OCI-LY1 (cell line): Measurements from ENCODE around the gene HOXC10.

Experiments used
- H2AFZ ChIP-seq: fragments of 200-600 bp; sonication (generic), shearing (Covaris generic); 2 replicates; pipeline ENCODE4 v1.6.0; 2014; ENCODE audit warnings: antibody characterized with exemption, mild to moderate bottlenecking, low read length
- H3F3A ChIP-seq: fragments of 200-600 bp; sonication (generic), shearing (Covaris generic); 2 replicates; pipeline ENCODE4 v1.6.0; 2014; ENCODE audit warnings: mild to moderate bottlenecking, antibody characterized with exemption, low read length, moderate library complexity; ENCODE audit not compliant: insufficient read depth
- H3K27ac ChIP-seq: fragments of 200-600 bp; sonication (generic); 2 replicates; pipeline ENCODE4 v1.5.1; 2014; ENCODE audit warnings: low read length, mixed run types, mild to moderate bottlenecking, low read depth; ENCODE audit not compliant: poor library complexity, severe bottlenecking
- H3K27me3 ChIP-seq: fragments of 200-600 bp; sonication (generic); 2 replicates; pipeline ENCODE4 v1.6.0; 2014; ENCODE audit warnings: antibody characterized with exemption, mild to moderate bottlenecking, low read length, moderate library complexity; ENCODE audit not compliant: insufficient read depth
- H3K36me3 ChIP-seq: fragments of 200-600 bp; sonication (generic); 2 replicates; pipeline ENCODE4 v1.6.1; 2014; ENCODE audit warnings: mild to moderate bottlenecking, antibody characterized with exemption, low read length, moderate library complexity, mixed read lengths; ENCODE audit not compliant: insufficient read depth
- H3K4me1 ChIP-seq: fragments of 200-600 bp; sonication (generic); 2 replicates; pipeline ENCODE4 v1.5.1; 2014; ENCODE audit warnings: mild to moderate bottlenecking, low read length, moderate library complexity; ENCODE audit not compliant: insufficient read depth, severe bottlenecking
- H3K4me2 ChIP-seq: fragments of 200-600 bp; sonication (generic), shearing (Covaris generic); 2 replicates; pipeline ENCODE4 v1.6.1; 2014; ENCODE audit warnings: low read length
- H3K4me3 ChIP-seq: fragments of 200-600 bp; sonication (generic); 2 replicates; pipeline ENCODE4 v1.5.1; 2014; ENCODE audit warnings: low read length, low read depth, mild to moderate bottlenecking, mixed read lengths; ENCODE audit not compliant: poor library complexity, severe bottlenecking
- H3K79me2 ChIP-seq: fragments of 200-600 bp; shearing (Covaris generic); 2 replicates; pipeline ENCODE4 v1.6.1; 2016; ENCODE audit warnings: mixed run types, low read length, mixed read lengths; ENCODE audit not compliant: insufficient read depth
- H3K9ac ChIP-seq: fragments of 200-600 bp; sonication (generic), shearing (Covaris generic); 2 replicates; pipeline ENCODE4 v1.6.1; 2014; ENCODE audit warnings: mild to moderate bottlenecking, low read length, mixed read lengths
- H3K9me2 ChIP-seq: fragments of 200-600 bp; sonication (generic), shearing (Covaris generic); 2 replicates; pipeline ENCODE4 v1.6.1; 2014; ENCODE audit warnings: low read depth, mild to moderate bottlenecking, low read length, mixed read lengths
- H3K9me3 ChIP-seq: fragments of 200-600 bp; shearing (Covaris generic); 2 replicates; pipeline ENCODE4 v1.6.1; 2014; ENCODE audit warnings: low read length, mixed read lengths
- H4K20me1 ChIP-seq: fragments of 200-600 bp; sonication (generic), shearing (Covaris generic); 2 replicates; pipeline ENCODE4 v1.6.0; 2016; ENCODE audit warnings: mild to moderate bottlenecking, low read length; ENCODE audit not compliant: insufficient read depth
- EZH2 ChIP-seq: fragments of 200-600 bp; sonication (generic), shearing (Covaris generic); IDR thresholded peaks from 2 replicates; pipeline ENCODE4 v1.8.0; 2017; ENCODE audit warnings: borderline replicate concordance, mixed run types, mild to moderate bottlenecking, antibody characterized with exemption, low read length, moderate library complexity, mixed read lengths
- TF ChIP-seq, protein P1 (sequence below): fragments of 200-600 bp; sonication (generic), shearing (Covaris generic); IDR thresholded peaks from 2 replicates; pipeline ENCODE4 v1.5.1; 2017; ENCODE audit warnings: mild to moderate bottlenecking, antibody characterized with exemption, low read length, moderate library complexity, mixed read lengths

HOXC10 gene

DNA sequence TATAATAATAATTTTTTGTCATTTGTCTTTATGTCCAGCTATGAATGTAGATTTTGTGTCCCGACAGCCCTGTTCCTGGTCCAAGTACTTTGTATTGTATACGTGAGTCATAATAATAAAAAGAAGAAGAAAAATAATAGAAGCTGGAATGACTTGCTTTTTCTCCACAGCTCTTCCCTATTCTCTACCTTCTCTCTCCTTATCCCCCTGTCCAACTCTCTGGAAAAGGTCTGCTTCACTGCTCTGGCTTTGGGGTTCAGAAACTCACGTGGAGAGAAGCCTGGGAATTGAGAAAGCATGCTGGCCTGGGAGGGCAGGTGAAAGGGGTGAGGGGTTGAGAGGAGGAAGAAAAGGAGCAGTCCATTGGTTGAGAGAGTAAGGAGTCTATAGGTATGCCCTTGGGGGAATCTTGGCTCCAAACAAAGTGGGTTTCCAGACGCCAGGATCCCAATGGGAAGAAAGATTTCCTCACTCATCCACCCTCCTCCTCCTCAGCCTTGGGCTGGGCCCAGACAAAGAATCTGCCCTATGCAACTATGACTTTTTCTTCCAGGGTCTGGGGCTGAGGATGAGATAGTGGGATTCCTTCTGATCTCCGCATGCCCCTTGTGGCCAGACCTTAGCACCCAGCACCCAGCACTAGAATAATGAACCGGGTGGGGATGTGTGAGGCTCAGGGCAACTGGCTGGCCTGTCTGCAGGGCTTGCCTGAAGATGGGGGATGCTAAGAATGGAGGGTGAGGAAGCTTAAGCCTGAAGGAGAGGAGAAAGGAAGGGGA lies 27.9 kb downstream of the HOXC10 start:
- Histone ChIP-seq H3K79me2 (no peaks in the 10 kb centered on the region), H3F3A (no peaks in the 10 kb centered on the region), H3K9me2 (no peaks in the 10 kb centered on the region), H4K20me1 (no peaks in the 10 kb centered on the region), H3K27me3 (peaks cover 10% of the 10 kb centered on the region; the same call in 1 of the 2 replicates), H3K4me3 (no peak overlapping the region), H3K27ac (no peak overlapping the region), H3K4me2 (no peak overlapping the region), H3K36me3 (no peaks in the 10 kb centered on the region), H3K9me3 (no peaks in the 10 kb centered on the region), H3K4me1 (peaks cover 8% of the 10 kb centered on the region), H2AFZ (no peak overlapping the region), H3K9ac (no peak overlapping the region)
- TF ChIP-seq, protein P1, sequence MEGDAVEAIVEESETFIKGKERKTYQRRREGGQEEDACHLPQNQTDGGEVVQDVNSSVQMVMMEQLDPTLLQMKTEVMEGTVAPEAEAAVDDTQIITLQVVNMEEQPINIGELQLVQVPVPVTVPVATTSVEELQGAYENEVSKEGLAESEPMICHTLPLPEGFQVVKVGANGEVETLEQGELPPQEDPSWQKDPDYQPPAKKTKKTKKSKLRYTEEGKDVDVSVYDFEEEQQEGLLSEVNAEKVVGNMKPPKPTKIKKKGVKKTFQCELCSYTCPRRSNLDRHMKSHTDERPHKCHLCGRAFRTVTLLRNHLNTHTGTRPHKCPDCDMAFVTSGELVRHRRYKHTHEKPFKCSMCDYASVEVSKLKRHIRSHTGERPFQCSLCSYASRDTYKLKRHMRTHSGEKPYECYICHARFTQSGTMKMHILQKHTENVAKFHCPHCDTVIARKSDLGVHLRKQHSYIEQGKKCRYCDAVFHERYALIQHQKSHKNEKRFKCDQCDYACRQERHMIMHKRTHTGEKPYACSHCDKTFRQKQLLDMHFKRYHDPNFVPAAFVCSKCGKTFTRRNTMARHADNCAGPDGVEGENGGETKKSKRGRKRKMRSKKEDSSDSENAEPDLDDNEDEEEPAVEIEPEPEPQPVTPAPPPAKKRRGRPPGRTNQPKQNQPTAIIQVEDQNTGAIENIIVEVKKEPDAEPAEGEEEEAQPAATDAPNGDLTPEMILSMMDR = 0 out of 2 replicates have a peak, but pooled peaks have one; percentile 27
- TF ChIP-seq EZH2 = no peak

DNA sequence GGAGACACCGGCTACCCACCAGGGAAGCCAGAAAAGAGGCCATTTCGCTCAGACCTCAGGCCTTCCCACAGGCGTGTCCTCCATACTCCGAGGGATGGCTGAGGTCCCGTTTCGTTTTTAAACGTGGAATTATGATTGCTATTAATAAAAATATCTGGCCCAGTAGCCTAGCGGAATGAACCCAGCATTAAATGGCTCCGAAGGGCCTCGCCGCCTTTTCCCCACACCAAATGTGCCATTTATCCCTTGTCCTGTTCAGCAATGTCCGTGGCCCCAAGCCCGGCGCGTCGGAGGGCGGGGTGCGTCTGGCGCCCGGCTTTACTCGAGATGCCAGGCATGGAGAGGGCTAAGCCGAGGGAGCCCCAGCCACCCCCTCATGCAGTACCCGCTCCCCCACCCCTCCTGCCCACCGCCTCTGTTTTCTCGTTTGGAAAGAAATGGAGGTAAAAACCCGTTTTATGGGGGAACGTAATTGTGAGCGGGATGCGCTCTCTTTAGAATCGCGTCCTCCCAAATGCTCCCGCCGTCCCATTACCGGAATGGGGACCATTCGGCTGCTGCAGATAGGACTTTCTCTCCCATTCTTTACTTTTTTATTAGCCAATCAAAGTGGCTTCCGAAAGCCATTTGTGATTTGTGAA lies 29.6 kb downstream of the HOXC10 start:
- TF ChIP-seq, protein P1 = no peak
- no peak for TF ChIP-seq EZH2
- H3K4me3 ChIP-seq = no peak overlapping the region
- no peaks in the 10 kb centered on the region for H3K9me3 ChIP-seq
- no peak overlapping the region for H3K4me2 ChIP-seq
- H3K9me2 ChIP-seq = no peaks in the 10 kb centered on the region
- H2AFZ ChIP-seq = no peak overlapping the region
- H3K9ac ChIP-seq = no peak overlapping the region
- no peaks in the 10 kb centered on the region for H3K79me2 ChIP-seq
- H3K36me3 ChIP-seq = no peaks in the 10 kb centered on the region
- no peak overlapping the region for H3K27ac ChIP-seq
- no peaks in the 10 kb centered on the region for H3F3A ChIP-seq
- H3K27me3 ChIP-seq = peaks cover 10% of the 10 kb centered on the region; the same call in 1 of the 2 replicates
- peaks cover 21% of the 10 kb centered on the region for H3K4me1 ChIP-seq
- H4K20me1 ChIP-seq = no peaks in the 10 kb centered on the region

DNA sequence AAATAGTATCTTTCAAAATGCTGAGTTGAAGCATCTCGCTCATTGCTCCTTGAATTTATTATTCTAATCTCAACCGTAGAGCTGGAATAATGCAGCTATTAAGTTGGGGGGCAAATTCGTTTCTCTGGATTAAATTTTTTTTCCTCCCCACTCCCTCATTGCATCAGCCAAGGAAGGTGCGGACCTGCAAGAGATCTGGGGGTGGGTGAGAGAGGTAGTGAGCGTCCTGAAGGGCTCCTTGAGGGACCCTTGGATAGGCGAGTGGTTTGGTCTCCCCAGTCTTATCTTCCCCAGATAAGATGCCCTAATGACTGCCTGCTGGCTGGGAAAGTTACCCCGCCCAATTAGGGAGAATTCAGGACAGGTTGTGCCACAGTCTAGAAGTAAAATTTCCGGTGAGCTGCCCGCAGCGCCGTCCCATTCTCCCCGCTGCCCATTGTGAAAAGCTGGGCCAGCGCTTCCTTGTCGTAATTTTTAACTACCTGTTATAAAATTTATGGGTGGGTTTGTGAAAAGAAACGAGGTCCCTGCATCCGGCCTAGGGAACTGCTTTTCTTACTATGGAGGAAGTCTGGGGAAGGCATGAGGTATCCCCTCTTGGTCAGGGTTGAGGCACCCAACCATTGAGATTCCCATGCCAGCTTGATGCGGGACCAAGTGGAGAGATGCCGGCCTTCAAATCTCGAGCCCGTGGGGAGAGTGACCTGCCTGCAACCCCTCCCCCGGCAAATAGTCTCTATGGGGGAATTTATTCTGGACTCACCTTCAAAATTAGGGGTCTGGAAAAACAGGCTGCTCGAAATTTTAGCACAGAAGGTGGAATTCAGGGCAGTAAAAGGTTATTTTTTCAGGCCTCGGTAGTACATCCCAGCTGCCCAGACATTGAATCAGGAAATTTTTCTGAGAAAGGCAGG lies 30.3 kb downstream of the HOXC10 start:
- no peak overlapping the region for H3K4me3 ChIP-seq
- no peaks in the 10 kb centered on the region for H3K36me3 ChIP-seq
- H3K9ac ChIP-seq = no peak overlapping the region
- no peaks in the 10 kb centered on the region for H3K9me3 ChIP-seq
- H3K27ac ChIP-seq = no peak overlapping the region
- no peaks in the 10 kb centered on the region for H4K20me1 ChIP-seq
- H2AFZ ChIP-seq = no peak overlapping the region
- H3K9me2 ChIP-seq = no peaks in the 10 kb centered on the region
- no peak for TF ChIP-seq EZH2
- TF ChIP-seq, protein P1 = no peak
- H3K4me2 ChIP-seq = no peak overlapping the region
- no peaks in the 10 kb centered on the region for H3K79me2 ChIP-seq
- no peaks in the 10 kb centered on the region for H3F3A ChIP-seq
- H3K4me1 ChIP-seq = peaks cover 22% of the 10 kb centered on the region
- peaks cover 3% of the 10 kb centered on the region; the same call in 1 of the 2 replicates for H3K27me3 ChIP-seq
